Bronchial epithelial cell (primary cell): ENCODE results near the gene ABCC8. TPM values are rescaled to one million over a fixed set of nuclear protein-coding genes. Genes with fewer than 3 reads are reported as not detected.

Experiments
- DNase-seq: peaks from one replicate; pipeline ENCODE4 v3.0.0-alpha.2; 2010; ENCODE audit warnings: low read depth
- FAIRE-seq: peaks from 2 replicates; lab custom pipeline; 2011; peaks lifted over from hg19 to GRCh38; lab: Jason Lieb, UNC
- H3K27me3 ChIP-seq: 2 replicates; pipeline ENCODE4 v1.5.1; 2011; ENCODE audit warnings: low read length; ENCODE audit not compliant: control insufficient read depth, insufficient read depth
- H3K36me3 ChIP-seq: 2 replicates; pipeline ENCODE4 v1.5.1; 2011; ENCODE audit warnings: low read length; ENCODE audit not compliant: control insufficient read depth, insufficient read depth
- H3K4me3 ChIP-seq: 2 replicates; pipeline ENCODE4 v1.5.1; 2011; ENCODE audit warnings: mild to moderate bottlenecking, low read depth, low read length, control low read depth
- total RNA-seq: library from RNA; depleted of rRNA; stranded (reverse); fragments of >200 nt; gene quantifications from 2 replicates; pipeline ENCODE4 v1.2.1, GENCODE V29; 2014
- TF ChIP-seq, protein P1 (sequence below): IDR thresholded peaks from 2 replicates; pipeline ENCODE4 v1.5.1; 2011; ENCODE audit warnings: mild to moderate bottlenecking, moderate library complexity, low read length, control low read depth, inconsistent platforms; ENCODE audit not compliant: insufficient read depth, severe bottlenecking

ABCC8 gene
- total RNA-seq, 1 donor from 2014 or later: not detected

DNA sequence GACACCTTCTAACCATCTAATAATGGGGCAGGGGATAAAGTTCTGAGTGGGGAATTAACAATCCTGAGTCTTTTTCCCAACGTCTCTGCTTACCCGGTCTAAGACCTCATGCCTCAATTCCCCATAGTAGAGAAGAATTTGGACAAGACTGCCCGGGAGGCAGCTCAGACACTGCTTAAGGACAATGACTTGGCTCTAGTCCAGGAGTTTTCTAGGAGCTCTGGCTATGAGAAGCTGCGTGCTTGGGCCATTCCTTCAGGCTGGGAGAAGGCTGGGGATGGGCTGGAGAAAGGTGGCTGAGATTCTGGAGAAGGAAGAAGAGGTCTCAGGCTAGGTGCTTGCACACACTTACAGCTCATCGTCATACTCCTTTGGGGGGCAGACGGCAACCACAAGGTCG is 19.8 kb upstream of the ABCC8 start:
- FAIRE-seq: peak; percentile 84
- no peak for DNase-seq
- Histone ChIP-seq H3K36me3 (no peaks in the 10 kb centered on the region), H3K27me3 (peaks cover 3% of the 10 kb centered on the region), H3K4me3 (no peak overlapping the region)
- TF ChIP-seq, protein P1, sequence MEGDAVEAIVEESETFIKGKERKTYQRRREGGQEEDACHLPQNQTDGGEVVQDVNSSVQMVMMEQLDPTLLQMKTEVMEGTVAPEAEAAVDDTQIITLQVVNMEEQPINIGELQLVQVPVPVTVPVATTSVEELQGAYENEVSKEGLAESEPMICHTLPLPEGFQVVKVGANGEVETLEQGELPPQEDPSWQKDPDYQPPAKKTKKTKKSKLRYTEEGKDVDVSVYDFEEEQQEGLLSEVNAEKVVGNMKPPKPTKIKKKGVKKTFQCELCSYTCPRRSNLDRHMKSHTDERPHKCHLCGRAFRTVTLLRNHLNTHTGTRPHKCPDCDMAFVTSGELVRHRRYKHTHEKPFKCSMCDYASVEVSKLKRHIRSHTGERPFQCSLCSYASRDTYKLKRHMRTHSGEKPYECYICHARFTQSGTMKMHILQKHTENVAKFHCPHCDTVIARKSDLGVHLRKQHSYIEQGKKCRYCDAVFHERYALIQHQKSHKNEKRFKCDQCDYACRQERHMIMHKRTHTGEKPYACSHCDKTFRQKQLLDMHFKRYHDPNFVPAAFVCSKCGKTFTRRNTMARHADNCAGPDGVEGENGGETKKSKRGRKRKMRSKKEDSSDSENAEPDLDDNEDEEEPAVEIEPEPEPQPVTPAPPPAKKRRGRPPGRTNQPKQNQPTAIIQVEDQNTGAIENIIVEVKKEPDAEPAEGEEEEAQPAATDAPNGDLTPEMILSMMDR: no peak

GRCh38 chr11:17494019-17494418 is 17.4 kb upstream of the ABCC8 start:
- peaks cover 4% of the 10 kb centered on the region for H3K27me3 ChIP-seq
- TF ChIP-seq, protein P1: no peak
- H3K4me3 ChIP-seq: no peak overlapping the region
- DNase-seq (no peak), FAIRE-seq (no peak)
- no peaks in the 10 kb centered on the region for H3K36me3 ChIP-seq

DNA sequence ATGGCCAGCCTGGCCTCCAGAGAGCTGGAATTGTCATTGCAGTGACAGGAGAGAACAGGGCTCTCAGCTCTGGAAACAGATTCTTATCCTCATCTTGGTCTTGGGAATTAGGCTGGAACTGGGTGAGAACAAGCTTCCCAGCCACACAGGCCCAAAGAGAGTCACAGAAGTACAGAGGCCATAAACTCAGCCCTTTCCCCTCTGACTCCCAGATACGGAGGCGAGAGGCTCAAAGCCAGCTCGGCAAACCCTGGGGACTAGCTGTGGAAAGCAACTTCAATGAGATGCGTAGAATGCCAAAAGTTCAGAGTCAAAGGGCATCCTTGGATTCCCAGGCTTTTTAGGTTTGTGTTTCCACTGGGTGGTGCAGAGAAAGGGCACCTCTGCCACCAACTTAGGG is 14.3 kb upstream of the ABCC8 start:
- TF ChIP-seq, protein P1: no peak
- Histone ChIP-seq H3K27me3 (peaks cover 1% of the 10 kb centered on the region), H3K4me3 (no peak overlapping the region), H3K36me3 (no peaks in the 10 kb centered on the region)
- DNase-seq: no peak
- no peak for FAIRE-seq

DNA sequence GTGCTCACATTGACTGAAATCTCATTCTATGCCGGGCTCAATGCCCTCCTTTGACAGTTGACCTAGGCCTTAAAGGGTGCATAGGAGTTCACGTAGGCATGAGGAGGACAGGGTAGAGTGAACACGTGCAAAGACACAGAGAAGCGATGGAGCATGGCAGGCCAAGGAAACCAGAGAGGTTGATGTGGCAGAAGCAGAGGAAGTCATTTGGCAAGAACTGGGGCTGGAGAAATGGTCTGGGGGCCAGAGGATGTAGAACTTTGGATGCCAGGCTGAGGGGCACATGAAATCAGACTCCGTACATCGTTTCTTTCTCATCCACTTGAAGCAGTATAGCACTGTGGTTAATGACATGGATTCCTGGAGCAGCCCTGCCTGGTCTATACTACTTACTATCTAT is 13.6 kb upstream of the ABCC8 start:
- DNase-seq (no peak), FAIRE-seq (no peak)
- no peaks in the 10 kb centered on the region for H3K36me3 ChIP-seq
- TF ChIP-seq, protein P1: no peak
- peaks cover 1% of the 10 kb centered on the region for H3K27me3 ChIP-seq
- no peak overlapping the region for H3K4me3 ChIP-seq

DNA sequence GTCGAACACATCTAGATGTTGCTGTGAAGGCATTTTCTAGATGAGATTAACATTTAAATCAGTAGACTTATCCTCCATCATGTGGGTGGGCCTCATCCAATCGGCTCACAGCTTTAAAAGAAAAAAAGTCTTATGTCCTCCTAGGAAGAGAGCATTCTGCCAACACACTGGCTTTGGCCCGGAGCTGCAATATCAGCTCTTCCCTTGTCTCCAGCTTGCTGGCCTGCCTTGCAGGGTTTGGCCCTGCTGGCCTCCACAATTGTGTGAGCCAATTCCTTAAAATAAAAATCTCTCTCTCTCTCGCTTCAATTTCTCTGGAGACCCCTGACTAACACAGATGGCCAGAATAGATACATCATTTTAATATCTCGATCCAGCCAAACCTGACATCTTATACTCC is 13.1 kb upstream of the ABCC8 start:
- H3K36me3 ChIP-seq: no peaks in the 10 kb centered on the region
- no peak for FAIRE-seq
- peaks cover 1% of the 10 kb centered on the region for H3K27me3 ChIP-seq
- no peak for DNase-seq
- TF ChIP-seq, protein P1: no peak
- no peak overlapping the region for H3K4me3 ChIP-seq

GRCh38 chr11:17488563-17488962 is 11.9 kb upstream of the ABCC8 start:
- no peak for FAIRE-seq
- Histone ChIP-seq H3K36me3 (no peaks in the 10 kb centered on the region), H3K4me3 (no peak overlapping the region), H3K27me3 (peaks cover 1% of the 10 kb centered on the region)
- TF ChIP-seq, protein P1: no peak
- no peak for DNase-seq
